Bronchial epithelial cell (primary cell): Measurements from ENCODE around the gene EIF4G3. TPM values are rescaled to one million over a fixed set of nuclear protein-coding genes. Genes with fewer than 3 reads are reported as not detected.
A peak's percentile ranks its signal among the peaks of the same experiment; 100 is the strongest.

Experiments
- DNase-seq: peaks from one replicate; pipeline ENCODE4 v3.0.0-alpha.2; 2010; ENCODE audit warnings: low read depth
- FAIRE-seq: peaks from 2 replicates; lab custom pipeline; 2011; peaks lifted over from hg19 to GRCh38; lab: Jason Lieb, UNC
- H3K27me3 ChIP-seq: 2 replicates; pipeline ENCODE4 v1.5.1; 2011; ENCODE audit warnings: low read length; ENCODE audit not compliant: control insufficient read depth, insufficient read depth
- H3K36me3 ChIP-seq: 2 replicates; pipeline ENCODE4 v1.5.1; 2011; ENCODE audit warnings: low read length; ENCODE audit not compliant: control insufficient read depth, insufficient read depth
- H3K4me3 ChIP-seq: 2 replicates; pipeline ENCODE4 v1.5.1; 2011; ENCODE audit warnings: mild to moderate bottlenecking, low read depth, low read length, control low read depth
- CTCF ChIP-seq: IDR thresholded peaks from 2 replicates; pipeline ENCODE4 v1.5.1; 2011; ENCODE audit warnings: mild to moderate bottlenecking, moderate library complexity, low read length, control low read depth, inconsistent platforms; ENCODE audit not compliant: insufficient read depth, severe bottlenecking
- total RNA-seq: library from RNA; depleted of rRNA; stranded (reverse); fragments of >200 nt; gene quantifications from 2 replicates; pipeline ENCODE4 v1.2.1, GENCODE V29; 2014

EIF4G3 gene
- total RNA-seq, 1 donor from 2014 or later: 20.5 TPM

GRCh38 chr1:20998826-20999225, 177.9 kb downstream of the EIF4G3 start:
- FAIRE-seq: no peak
- Histone ChIP-seq H3K27me3 (no peaks in the 10 kb centered on the region), H3K4me3 (no peak overlapping the region), H3K36me3 (peaks cover 1% of the 10 kb centered on the region)
- no peak for DNase-seq
- TF ChIP-seq CTCF: no peak

GRCh38 chr1:20997602-20998224, 179.0 kb downstream of the EIF4G3 start:
- H3K4me3 ChIP-seq: no peak overlapping the region
- H3K27me3 ChIP-seq: no peaks in the 10 kb centered on the region
- FAIRE-seq: no peak
- H3K36me3 ChIP-seq: peaks cover 1% of the 10 kb centered on the region
- no peak for DNase-seq
- no peak for TF ChIP-seq CTCF

GRCh38 chr1:20996554-20996953, 180.1 kb downstream of the EIF4G3 start:
- FAIRE-seq (no peak), DNase-seq (no peak)
- Histone ChIP-seq H3K36me3 (peaks cover 1% of the 10 kb centered on the region), H3K4me3 (no peak overlapping the region), H3K27me3 (no peaks in the 10 kb centered on the region)
- TF ChIP-seq CTCF: no peak

- TF ChIP-seq CTCF: no peak
- no peaks in the 10 kb centered on the region for H3K27me3 ChIP-seq
- FAIRE-seq: no peak
- H3K36me3 ChIP-seq: no peaks in the 10 kb centered on the region
- no peak overlapping the region for H3K4me3 ChIP-seq
- DNase-seq: no peak
Observed at GRCh38 chr1:20993716-20994575, 182.8 kb downstream of the EIF4G3 start.

GRCh38 chr1:20992322-20993056, 184.2 kb downstream of the EIF4G3 start:
- Histone ChIP-seq H3K4me3 (no peak overlapping the region), H3K27me3 (no peaks in the 10 kb centered on the region), H3K36me3 (no peaks in the 10 kb centered on the region)
- DNase-seq: peak; percentile 29
- FAIRE-seq: no peak
- TF ChIP-seq CTCF: no peak
